Ectodermal cell (in vitro differentiated cells): ENCODE data around the gene AKT1.
"Not testable (repeated sequence)": the region's sequence is repeated elsewhere in the genome, so short reads cannot be mapped to it uniquely, and the experiment has no call there.

ENCODE experiments used
- H3K27ac ChIP-seq: 2 replicates; pipeline ENCODE4 v1.7.0; 2013; ENCODE audit warnings: mild to moderate bottlenecking, low read depth, low read length; ENCODE audit not compliant: insufficient read depth, poor library complexity, severe bottlenecking
- H3K27me3 ChIP-seq: 2 replicates; pipeline ENCODE4 v1.7.0; 2013; ENCODE audit warnings: mild to moderate bottlenecking, low read length; ENCODE audit not compliant: insufficient read depth, control insufficient read depth, poor library complexity, severe bottlenecking
- H3K36me3 ChIP-seq: one replicate; pipeline ENCODE4 v1.7.0; 2013; ENCODE audit warnings: low read length; ENCODE audit not compliant: control insufficient read depth, insufficient read depth
- H3K4me1 ChIP-seq: one replicate; pipeline ENCODE4 v1.7.0; 2013; ENCODE audit warnings: low read length; ENCODE audit not compliant: control insufficient read depth, insufficient read depth
- H3K4me3 ChIP-seq: 2 replicates; pipeline ENCODE4 v1.7.0; 2013; ENCODE audit warnings: low read depth, low read length, control low read depth; ENCODE audit not compliant: insufficient read depth
- H3K9me3 ChIP-seq: 2 replicates; pipeline ENCODE4 v1.7.0; 2013; ENCODE audit warnings: mild to moderate bottlenecking, low read length, moderate library complexity; ENCODE audit not compliant: control insufficient read depth
- WGBS, 2 experiments: methylation state at CpG; one replicate each; pipeline ENCODE4 v1.1.7; 2013; ENCODE audit warnings: missing lambda C conversion rate in 2 of 2; 5-methylcytosine and 5-hydroxymethylcytosine counted together

The AKT1 gene

DNA sequence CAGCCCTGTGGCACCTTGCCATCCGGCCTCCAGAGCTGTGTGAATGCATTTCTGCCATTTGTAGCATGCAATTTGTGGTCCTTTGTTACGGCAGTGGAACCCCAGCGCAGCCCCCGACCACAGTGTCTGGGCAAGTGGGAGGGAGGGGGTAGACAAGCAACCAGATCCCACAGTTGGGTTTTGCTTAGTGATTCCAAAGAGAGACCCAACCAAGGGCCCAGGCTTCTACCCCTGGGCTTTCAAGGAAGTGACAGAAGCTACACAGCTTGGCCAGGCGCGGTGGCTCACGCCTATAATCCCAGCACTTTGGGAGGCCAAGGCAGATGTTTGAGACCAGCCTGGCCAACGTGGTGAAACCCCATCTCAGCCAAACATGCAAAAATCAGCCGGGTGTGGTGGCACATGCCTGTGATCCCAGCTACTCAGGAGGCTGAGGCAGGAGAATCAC is 23.2 kb upstream of the AKT1 start:
- no peaks in the 10 kb centered on the region for H3K9me3 ChIP-seq
- no peak overlapping the region for H3K4me3 ChIP-seq
- 91 to 93% methylated on average over 9 of the region's 9 CpGs for WGBS, 2 experiments
- H3K27ac ChIP-seq, result no peak overlapping the region
- H3K27me3 ChIP-seq, result no peaks in the 10 kb centered on the region
- no peaks in the 10 kb centered on the region for H3K36me3 ChIP-seq
- no peaks in the 10 kb centered on the region for H3K4me1 ChIP-seq

DNA sequence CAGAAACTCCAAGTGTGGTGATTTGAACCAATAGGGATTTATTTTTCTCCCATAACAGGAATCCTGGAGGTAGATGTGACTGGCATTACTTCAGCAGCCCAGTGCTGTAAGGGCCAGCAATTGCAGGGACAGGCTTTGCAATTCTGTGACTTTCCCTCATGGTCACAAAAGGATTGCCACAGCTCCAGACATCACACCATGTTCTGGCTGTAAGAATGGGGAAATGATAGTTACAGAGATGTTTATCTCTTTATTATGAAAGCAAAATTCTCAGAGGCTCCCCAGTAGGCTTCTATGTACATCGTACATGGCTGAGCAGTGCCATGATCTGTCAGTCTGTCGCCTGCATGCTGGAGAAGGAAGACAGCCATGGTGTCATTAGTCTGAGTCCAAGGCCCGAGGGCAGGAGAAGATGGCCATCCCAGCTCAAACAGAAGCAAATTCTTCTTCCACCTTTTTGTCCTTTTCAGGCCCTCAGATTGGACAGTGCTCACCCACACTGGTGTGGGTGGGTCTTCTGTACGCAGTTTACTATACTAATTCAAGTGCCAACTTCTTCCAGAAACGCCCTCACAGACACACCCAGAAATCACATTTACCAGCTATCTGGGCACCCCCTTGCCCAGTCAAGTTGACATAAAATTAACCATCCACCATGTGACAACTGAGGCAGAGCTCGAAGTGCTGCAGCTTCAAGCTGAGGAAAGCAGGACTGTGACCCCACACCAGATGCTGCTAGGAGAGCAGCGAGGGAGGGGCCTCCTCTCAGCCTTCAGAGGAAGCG is 22.6 kb upstream of the AKT1 start:
- Histone ChIP-seq H3K4me1 (no peaks in the 10 kb centered on the region), H3K27ac (no peak overlapping the region), H3K36me3 (no peaks in the 10 kb centered on the region), H3K27me3 (no peaks in the 10 kb centered on the region), H3K9me3 (no peaks in the 10 kb centered on the region), H3K4me3 (no peak overlapping the region)
- WGBS, 2 experiments, result 93 to 95% methylated on average over 8 of the region's 8 CpGs

DNA sequence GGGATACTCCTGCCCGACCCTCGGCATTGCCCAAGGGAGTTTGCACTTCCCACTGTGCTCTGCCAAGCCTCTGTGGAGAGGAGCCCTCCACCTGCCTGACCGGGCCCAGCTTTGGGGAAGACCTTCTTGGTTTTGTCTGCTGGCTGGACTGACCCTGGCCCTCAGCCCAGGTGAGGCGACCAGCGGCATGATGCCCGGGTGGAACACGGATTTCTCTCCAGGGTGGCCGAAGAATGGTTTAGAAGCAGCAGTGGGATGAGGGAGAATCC is 21.0 kb upstream of the AKT1 start:
- Histone ChIP-seq H3K27ac (no peak overlapping the region), H3K36me3 (no peaks in the 10 kb centered on the region), H3K27me3 (no peaks in the 10 kb centered on the region), H3K9me3 (no peaks in the 10 kb centered on the region), H3K4me1 (no peaks in the 10 kb centered on the region), H3K4me3 (peak overlapping the region; percentile 86)
- 11 to 13% methylated on average over 8 of the region's 8 CpGs for WGBS, 2 experiments

DNA sequence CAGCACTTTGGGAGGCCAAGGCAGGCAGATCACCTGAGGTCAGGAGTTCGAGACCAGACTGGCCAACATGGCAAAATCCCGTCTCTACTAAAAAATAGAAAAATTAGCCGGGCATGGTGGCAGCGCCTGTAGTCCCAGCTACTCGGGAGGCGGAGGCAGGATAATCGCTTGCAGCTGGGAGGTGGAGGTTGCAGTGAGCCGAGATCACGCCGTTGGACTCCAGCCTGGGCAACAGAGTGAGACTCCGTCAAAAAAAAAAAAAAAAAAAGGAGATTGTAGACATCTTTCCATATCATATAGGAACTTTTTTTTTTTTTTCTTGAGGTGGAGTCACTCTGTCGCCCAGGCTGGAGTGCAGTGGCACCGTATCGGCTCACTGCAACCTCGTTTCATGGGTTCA is 19.2 kb upstream of the AKT1 start:
- not testable (repeated sequence) for H3K4me3 ChIP-seq, H3K36me3 ChIP-seq, H3K4me1 ChIP-seq, H3K9me3 ChIP-seq, H3K27me3 ChIP-seq, H3K27ac ChIP-seq
- WGBS, 2 experiments, result 90 to 95% methylated on average over 14 to 15 of the region's 15 CpGs

DNA sequence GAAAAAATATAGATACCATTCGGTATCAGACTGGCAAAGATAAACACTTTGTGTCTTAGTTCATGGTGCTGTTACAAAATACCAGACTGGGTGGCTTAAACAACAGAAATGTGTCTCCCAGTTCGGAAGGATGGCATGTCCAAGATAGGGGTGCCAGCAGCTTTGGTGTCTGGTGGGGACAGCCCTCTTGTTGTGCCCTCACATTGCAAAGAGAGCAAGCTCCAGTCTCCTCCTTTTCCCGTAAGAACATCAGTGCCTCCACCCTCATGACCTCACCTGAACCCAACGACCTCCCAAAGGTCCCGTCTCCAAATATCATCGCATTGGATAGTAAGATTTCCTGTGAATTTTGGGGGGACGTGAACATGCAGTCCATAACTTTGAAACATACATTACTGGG is 17.7 kb upstream of the AKT1 start:
- H3K36me3 ChIP-seq, result no peaks in the 10 kb centered on the region
- no peaks in the 10 kb centered on the region for H3K4me1 ChIP-seq
- no peak overlapping the region for H3K4me3 ChIP-seq
- no peaks in the 10 kb centered on the region for H3K27me3 ChIP-seq
- no peak overlapping the region for H3K27ac ChIP-seq
- no peaks in the 10 kb centered on the region for H3K9me3 ChIP-seq
- 86 to 93% methylated on average over 7 of the region's 7 CpGs for WGBS, 2 experiments

DNA sequence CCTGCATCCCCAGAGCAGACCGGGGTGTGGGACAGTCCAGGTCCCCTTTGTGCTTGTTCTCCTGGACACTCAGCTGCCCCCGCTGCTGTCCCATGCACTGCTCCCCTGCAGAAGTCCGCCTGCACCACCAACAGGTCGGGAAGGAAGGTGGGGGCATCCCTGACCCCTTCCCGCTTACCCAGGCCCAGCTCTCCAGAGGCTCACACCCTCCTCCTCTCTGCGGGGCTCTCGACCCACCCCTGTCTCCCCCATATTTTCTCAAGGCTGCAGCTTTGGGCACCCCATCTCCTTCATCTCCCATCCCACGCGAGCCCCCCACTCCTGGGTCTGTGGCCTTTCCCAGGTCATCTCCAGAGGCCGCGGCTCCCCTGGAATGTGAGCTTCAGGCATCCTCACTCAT is 14.8 kb upstream of the AKT1 start:
- no peak overlapping the region for H3K4me3 ChIP-seq
- H3K36me3 ChIP-seq, result no peaks in the 10 kb centered on the region
- WGBS, 2 experiments, result 88 to 90% methylated on average over 10 of the region's 11 CpGs
- no peak overlapping the region for H3K27ac ChIP-seq
- no peaks in the 10 kb centered on the region for H3K9me3 ChIP-seq
- H3K27me3 ChIP-seq, result no peaks in the 10 kb centered on the region
- H3K4me1 ChIP-seq, result no peaks in the 10 kb centered on the region

DNA sequence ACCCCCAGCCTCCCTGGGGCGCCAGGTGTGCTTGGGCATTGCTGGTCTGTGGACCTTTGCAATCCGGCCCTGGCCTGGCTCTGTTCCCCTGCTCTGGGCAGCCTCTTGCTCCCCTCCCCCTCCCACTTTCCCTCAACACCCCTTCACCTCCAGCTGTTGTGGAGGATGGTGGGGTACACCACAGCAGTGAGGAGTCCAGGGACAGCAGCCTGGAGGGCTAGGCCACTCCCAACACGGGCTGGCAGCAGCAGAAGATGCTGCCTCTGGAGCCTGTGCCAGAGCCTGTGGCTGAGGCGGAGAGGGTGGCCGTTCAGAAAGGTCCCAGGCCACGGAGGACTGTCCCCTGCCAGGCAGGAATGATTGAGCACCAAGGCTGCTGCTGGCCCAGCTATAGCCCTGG is 12.9 kb upstream of the AKT1 start:
- H3K4me3 ChIP-seq, result no peak overlapping the region
- H3K36me3 ChIP-seq, result no peaks in the 10 kb centered on the region
- no peak overlapping the region for H3K27ac ChIP-seq
- 86 to 87% methylated on average over 6 of the region's 6 CpGs for WGBS, 2 experiments
- H3K27me3 ChIP-seq, result peaks cover 3% of the 10 kb centered on the region
- H3K4me1 ChIP-seq, result no peaks in the 10 kb centered on the region
- no peaks in the 10 kb centered on the region for H3K9me3 ChIP-seq

DNA sequence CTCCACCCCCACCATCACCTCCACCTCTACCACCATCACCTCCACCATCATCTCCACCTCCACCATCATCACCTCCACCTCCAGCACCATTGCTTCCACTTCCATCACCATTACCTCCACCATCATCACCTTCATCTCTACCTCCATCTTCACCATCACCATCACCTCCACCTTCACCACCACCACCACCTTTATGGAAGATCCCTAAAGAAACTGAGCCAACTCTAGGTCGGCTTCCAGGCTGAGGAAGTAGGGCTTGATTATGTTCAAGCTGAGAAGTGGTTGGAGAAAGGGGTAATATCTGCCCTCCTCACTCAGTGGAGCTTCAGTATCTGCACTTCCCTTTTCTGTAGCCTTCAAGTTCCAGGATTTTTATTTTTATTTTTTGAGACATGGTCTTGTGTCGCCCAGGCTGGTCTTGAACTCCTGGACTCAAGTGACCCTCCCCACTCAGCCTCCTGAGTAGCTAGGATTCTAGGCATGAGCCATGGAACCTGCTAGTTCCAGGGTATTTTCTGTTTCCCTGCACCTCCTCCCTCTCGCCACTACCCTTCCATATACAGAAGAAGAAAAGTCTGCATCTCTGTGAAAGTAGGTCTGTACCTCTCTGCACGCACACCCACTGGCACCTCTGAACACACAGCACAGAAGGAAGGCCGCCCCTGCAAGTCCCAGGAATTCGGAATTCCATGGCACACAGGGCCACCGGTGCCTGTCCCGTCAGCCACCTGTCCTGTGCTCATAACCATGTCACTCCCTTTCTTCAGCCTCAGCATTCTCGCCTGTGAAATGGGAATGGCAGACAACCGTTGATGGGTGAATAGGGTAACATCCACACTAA is 11.3 kb upstream of the AKT1 start:
- H3K9me3 ChIP-seq, result no peaks in the 10 kb centered on the region
- no peaks in the 10 kb centered on the region for H3K36me3 ChIP-seq
- H3K27ac ChIP-seq, result no peak overlapping the region
- peaks cover 19% of the 10 kb centered on the region for H3K27me3 ChIP-seq
- 92% methylated on average over 10 of the region's 10 CpGs for WGBS, 2 experiments
- no peaks in the 10 kb centered on the region for H3K4me1 ChIP-seq
- H3K4me3 ChIP-seq, result no peak overlapping the region

DNA sequence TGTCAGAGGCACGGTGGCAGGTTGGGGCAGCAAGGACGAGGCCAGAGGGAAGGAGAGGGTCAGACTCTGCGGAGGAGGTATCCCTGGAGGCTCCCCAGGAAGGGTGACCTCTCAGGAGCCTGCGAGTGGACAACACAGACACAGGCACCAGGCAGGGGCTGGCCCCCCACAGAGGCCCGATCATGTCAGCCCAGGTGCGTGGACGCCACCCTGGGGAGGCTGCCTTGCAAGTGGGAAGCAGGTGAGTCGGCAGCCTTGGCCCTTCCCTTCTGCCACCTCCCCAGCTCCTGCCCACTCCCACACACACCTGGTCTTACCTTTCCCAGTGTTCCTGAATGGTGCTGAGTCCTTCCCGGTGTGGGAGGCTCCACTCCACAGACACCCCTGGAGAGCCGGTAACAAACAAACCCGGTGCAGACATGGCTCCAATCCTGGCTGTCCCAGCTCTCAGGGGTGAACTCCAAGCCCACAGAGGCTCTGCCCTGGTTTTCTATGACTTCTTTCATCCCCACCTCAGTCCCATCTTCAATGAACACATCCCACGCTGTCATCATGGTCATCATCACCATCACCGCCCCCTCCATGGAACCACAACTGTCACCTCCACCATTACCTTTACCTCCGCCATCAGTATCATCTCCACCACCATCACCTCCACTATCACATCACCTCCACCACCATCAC is 10.5 kb upstream of the AKT1 start:
- WGBS, 2 experiments, result 88 to 89% methylated on average over 14 of the region's 14 CpGs
- no peak overlapping the region for H3K27ac ChIP-seq

DNA sequence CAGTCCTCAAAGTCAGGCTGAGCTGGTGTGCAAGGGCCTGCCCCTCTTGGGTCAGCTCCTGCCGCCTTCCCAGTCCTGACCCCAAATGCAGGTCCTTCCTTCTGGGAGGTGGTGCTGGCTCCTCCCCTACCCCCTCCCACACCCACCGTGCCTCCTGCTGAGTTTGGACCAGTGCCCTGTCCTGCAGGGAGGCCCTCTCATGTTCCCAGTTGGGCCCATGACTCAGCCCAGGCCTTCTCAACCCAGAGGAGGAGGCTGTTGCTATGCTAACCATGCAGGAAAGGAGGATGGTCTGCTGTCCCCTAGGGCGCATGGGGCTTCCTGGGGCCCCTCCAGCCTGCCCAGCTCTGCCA is 9.8 kb upstream of the AKT1 start:
- Histone ChIP-seq H3K4me1 (peaks cover 7% of the 10 kb centered on the region), H3K36me3 (no peaks in the 10 kb centered on the region), H3K27ac (no peak overlapping the region), H3K9me3 (no peaks in the 10 kb centered on the region), H3K4me3 (no peak overlapping the region), H3K27me3 (peaks cover 32% of the 10 kb centered on the region)
- 67 to 73% methylated on average over 3 of the region's 3 CpGs for WGBS, 2 experiments

More for the DNA sequence above, 10.5 kb upstream of the AKT1 start:
- no peak overlapping the region for H3K4me3 ChIP-seq
- no peaks in the 10 kb centered on the region for H3K9me3 ChIP-seq
- H3K27me3 ChIP-seq, result peaks cover 27% of the 10 kb centered on the region
- H3K4me1 ChIP-seq, result peaks cover 5% of the 10 kb centered on the region
- H3K36me3 ChIP-seq, result no peaks in the 10 kb centered on the region
